Endothelial cell (in vitro differentiated cells): ENCODE data around the gene MANSC1. TPM values are rescaled to one million over a fixed set of nuclear protein-coding genes. Genes with fewer than 3 reads are reported as not detected.

Experiments
- DNase-seq: peaks from one replicate; pipeline ENCODE4 v3.0.0; 2021; ENCODE audit warnings: low spot score
- H3K27ac Mint-ChIP-seq: one replicate; pipeline ENCODE4 v1.8.0; 2021; ENCODE audit warnings: mixed read lengths, inconsistent platforms; ENCODE audit not compliant: unreplicated experiment
- H3K27me3 Mint-ChIP-seq: one replicate; pipeline ENCODE4 v1.8.0; 2021; ENCODE audit warnings: mild to moderate bottlenecking, moderate library complexity, mixed read lengths, inconsistent platforms; ENCODE audit not compliant: unreplicated experiment
- H3K36me3 Mint-ChIP-seq: one replicate; pipeline ENCODE4 v1.8.0; 2021; ENCODE audit warnings: mild to moderate bottlenecking, low read depth, mixed read lengths, inconsistent platforms; ENCODE audit not compliant: unreplicated experiment
- H3K4me1 Mint-ChIP-seq: one replicate; pipeline ENCODE4 v1.8.0; 2021; ENCODE audit warnings: mild to moderate bottlenecking, mixed read lengths, inconsistent platforms; ENCODE audit not compliant: unreplicated experiment
- H3K4me3 Mint-ChIP-seq: one replicate; pipeline ENCODE4 v1.8.0; 2021; ENCODE audit warnings: mild to moderate bottlenecking, mixed read lengths, inconsistent platforms; ENCODE audit not compliant: unreplicated experiment
- H3K9me3 Mint-ChIP-seq: one replicate; pipeline ENCODE4 v1.8.0; 2021; ENCODE audit warnings: mixed read lengths, inconsistent platforms; ENCODE audit not compliant: unreplicated experiment
- total RNA-seq: library from RNA; stranded (reverse); fragmentation: NEBNext Ultra II Directional; extraction: Animal tissue kit (Norgen Biotek cat#: 25700); gene quantifications from one replicate; pipeline ENCODE4 v1.2.1, GENCODE V29; 2021; ENCODE audit not compliant: unreplicated experiment
- TF ChIP-seq, protein P1 (sequence below): fragments of 200-600 bp; sonication (generic); IDR thresholded peaks from one replicate; pipeline ENCODE4 v1.5.0; 2021; ENCODE audit warnings: antibody characterized with exemption; ENCODE audit not compliant: unreplicated experiment

The MANSC1 gene
- total RNA-seq, 1 donor from 2014 or later: 21.7 TPM

DNA sequence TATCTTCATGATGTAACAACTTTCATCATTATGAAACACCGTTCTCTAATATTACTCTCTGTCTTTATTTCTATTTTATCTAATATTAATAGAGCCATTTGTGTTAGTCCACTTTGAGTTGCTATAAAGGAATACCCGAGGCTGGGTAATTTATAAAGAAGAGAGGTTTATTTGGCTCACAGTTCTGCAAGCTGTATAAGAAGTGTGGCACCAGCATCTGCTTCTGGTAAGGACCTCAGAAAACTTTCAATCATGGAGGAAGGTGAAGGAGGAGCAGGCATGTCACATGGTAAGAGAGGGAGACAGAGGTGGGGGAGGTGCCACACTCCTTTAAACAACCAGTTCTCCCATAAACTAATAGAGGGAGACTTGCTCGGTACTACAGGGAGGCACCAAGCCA, 31.9 kb upstream of the MANSC1 start:
- no peaks in the 10 kb centered on the region for H3K36me3 Mint-ChIP-seq
- no peak overlapping the region for H3K4me3 Mint-ChIP-seq
- TF ChIP-seq, protein P1, sequence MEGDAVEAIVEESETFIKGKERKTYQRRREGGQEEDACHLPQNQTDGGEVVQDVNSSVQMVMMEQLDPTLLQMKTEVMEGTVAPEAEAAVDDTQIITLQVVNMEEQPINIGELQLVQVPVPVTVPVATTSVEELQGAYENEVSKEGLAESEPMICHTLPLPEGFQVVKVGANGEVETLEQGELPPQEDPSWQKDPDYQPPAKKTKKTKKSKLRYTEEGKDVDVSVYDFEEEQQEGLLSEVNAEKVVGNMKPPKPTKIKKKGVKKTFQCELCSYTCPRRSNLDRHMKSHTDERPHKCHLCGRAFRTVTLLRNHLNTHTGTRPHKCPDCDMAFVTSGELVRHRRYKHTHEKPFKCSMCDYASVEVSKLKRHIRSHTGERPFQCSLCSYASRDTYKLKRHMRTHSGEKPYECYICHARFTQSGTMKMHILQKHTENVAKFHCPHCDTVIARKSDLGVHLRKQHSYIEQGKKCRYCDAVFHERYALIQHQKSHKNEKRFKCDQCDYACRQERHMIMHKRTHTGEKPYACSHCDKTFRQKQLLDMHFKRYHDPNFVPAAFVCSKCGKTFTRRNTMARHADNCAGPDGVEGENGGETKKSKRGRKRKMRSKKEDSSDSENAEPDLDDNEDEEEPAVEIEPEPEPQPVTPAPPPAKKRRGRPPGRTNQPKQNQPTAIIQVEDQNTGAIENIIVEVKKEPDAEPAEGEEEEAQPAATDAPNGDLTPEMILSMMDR: no peak
- no peak for DNase-seq
- peaks cover 22% of the 10 kb centered on the region for H3K4me1 Mint-ChIP-seq
- no peaks in the 10 kb centered on the region for H3K9me3 Mint-ChIP-seq
- peaks cover 1% of the 10 kb centered on the region for H3K27me3 Mint-ChIP-seq
- no peak overlapping the region for H3K27ac Mint-ChIP-seq

DNA sequence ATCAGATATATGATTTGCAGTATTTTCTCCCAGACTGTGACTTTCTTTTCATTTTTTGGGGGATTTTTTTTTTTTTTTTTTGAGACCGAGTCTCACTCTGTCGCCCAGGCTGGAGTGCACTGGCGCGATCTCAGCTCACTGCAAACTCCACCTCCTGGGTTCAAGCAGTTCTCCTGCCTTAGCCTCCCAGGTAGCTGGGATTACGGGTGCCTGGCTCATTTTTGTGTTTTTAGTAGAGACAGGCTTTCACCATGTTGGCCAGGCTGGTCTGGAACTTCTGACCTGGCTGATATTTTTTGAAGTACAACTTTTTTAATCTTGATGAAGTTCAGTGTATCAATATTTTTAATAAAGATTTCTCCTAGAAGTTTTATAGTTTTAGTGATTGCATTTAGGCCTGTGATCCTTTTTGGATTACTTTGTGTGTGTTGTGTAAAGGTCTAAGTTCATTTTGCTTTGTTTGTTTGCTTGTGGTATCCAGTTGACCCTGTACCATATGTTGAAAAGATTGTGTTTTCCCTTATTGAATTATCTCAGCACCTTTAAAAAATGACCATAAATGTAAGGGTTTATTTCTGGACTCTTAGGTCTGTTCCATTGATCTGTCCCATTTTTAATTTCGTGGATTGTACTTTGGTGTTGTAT, 31.0 kb upstream of the MANSC1 start:
- Mint-ChIP-seq H3K27me3 (peaks cover 1% of the 10 kb centered on the region), H3K27ac (no peak overlapping the region)
- TF ChIP-seq, protein P1: no peak

GRCh38 chr12:12379831-12380730, 30.0 kb upstream of the MANSC1 start:
- Mint-ChIP-seq H3K4me3 (no peak overlapping the region), H3K36me3 (no peaks in the 10 kb centered on the region), H3K27ac (no peak overlapping the region), H3K4me1 (peaks cover 16% of the 10 kb centered on the region), H3K9me3 (no peaks in the 10 kb centered on the region), H3K27me3 (peaks cover 1% of the 10 kb centered on the region)
- TF ChIP-seq, protein P1: no peak
- DNase-seq: no peak

More for the DNA sequence above, 31.0 kb upstream of the MANSC1 start:
- Mint-ChIP-seq H3K4me1 (peaks cover 22% of the 10 kb centered on the region), H3K36me3 (no peaks in the 10 kb centered on the region), H3K4me3 (no peak overlapping the region), H3K9me3 (no peaks in the 10 kb centered on the region)
- DNase-seq: no peak

GRCh38 chr12:12378616-12379015, 28.6 kb upstream of the MANSC1 start:
- Mint-ChIP-seq H3K9me3 (no peaks in the 10 kb centered on the region), H3K4me1 (peaks cover 5% of the 10 kb centered on the region), H3K4me3 (no peak overlapping the region), H3K36me3 (peaks cover 2% of the 10 kb centered on the region), H3K27me3 (peaks cover 1% of the 10 kb centered on the region), H3K27ac (no peak overlapping the region)
- TF ChIP-seq, protein P1: no peak
- DNase-seq: no peak
